ENCODE measurements around the gene CDKN2B-AS1.

Gene CDKN2B-AS1

DNA sequence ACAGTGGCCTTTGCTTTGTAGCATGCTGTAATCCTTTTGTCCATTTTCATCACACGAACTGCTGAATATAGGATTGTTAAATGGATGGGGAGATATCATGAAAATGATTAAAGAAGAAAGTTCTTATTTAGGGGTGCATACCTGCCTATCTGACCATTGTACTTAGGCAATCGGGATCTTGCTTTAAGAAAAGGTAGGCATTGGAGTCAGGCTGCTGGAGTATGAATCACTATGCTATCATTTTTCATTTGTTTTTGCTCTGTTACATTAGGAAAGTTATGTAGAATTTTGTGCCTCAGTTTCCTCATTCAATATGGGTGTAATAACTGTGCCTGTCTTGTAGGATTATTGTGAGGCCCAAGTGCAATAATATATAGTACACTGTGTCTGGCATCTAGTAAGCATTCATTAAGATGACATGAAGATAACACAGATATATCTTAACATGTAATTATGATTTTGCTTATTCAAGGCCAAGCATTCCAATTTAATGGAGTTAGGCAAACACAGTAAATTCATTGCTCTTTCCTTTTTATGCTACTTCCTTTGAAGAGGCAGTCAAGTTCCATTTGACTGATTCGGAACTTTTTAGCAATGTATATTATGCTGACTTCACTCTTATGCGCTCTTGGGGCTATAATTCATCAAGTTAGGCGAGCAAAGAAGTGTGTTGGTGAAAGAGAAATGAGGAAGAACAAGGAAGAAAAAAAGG, 124.4 kb downstream of the CDKN2B-AS1 start:
- DNase-seq (ENCODE audit: low spot score), result no peak

DNA sequence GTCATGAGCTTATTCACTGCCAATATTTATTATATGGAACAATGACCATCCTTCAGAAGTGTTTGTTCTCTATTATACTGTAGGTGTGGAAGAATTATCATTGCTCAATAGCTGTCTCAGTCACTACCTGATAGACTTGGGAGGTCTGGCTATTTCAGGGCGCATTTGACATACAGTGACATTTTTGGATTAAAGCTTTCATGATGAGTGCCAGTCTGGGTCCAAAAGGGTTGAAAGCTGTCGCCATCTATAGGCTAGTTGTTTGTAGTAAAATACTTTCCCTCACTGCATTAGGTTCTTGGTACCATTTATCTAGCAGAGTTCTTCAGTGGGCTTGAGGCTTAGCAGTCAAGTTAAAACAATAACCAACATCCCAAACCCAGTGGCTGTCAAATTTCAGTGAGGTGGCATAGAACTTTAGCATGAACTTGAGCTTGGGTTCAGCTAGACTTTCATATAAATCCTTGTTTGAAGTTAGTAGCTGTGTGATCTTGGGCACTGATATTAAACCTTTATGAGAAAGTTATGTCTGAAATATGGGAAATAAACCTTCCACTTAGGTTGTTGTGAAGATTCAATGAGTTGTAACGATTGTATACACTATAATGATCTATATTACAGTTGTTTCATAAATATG, 125.0 kb downstream of the CDKN2B-AS1 start:
- peak; percentile 12 for DNase-seq (ENCODE audit: low spot score)

DNA sequence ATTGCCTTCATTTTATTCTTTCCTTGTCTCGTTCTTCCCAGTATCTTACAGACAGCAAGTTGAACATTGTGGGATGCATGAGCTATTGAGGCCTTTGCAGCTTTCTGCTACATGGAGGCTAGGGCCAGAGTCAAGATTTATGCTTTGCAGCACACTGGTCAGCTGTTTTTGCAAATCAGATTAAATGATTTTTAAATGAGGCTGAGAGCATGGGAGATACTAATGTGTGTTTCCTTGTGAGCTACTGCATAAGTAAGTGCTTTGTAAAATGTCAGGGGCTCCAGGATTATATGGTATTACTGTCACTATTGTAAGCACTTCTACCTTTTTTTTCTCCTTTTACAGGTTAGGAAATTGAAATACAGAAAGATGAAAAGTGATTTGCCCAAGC, 125.6 kb downstream of the CDKN2B-AS1 start:
- DNase-seq (ENCODE audit: low spot score), result no peak

DNA sequence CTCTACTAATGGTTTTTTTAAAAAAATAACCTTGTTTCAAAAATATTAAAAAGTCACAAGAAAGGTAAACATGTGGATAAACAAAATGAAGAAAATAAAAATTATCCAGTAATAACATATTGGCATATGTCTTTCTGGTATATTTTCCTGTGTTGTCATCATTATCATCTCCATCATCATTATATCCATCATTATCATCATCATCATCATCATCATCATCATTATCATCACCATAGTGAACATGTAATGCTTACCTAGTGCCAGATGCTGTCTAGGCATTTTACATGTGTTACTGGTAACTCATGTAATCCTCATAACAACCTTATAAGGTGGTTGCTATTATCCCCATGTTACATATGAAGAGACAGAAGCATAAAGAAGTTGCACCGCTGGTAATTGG, 126.0 kb downstream of the CDKN2B-AS1 start:
- DNase-seq (ENCODE audit: low spot score), result no peak

DNA sequence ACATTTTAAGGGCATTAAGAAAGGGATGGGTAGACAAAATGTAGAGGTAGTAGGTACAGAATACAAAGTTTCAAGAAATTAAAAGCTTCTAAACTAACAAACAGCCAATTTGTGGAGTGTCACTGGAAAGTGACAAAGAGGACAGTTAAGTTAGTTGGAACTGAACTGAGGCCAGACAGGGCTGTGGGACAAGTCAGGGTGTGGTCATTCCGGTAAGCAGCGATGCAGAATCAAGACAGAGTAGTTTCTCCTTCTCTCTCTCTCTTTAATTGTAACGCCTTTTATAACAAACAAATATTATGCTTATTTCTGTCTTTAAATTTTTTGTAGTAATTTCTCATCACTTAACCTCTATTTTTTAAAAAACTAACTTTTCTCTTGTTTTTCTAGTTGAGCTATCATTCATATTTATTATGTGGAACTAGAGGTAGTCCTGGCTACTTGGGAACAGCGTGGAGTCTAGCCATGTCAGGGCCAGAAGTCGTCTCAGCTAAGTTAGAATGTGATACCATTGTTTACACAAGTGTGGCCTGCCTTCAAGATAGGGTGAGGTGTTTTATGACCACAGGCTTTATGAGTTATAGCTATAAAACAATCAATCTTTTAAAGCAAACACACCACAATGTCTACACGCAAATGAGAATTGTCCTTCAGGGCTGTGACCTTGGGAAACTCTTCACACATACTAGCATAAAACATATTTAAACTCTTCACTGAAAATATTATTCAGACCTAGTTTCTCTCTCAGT, 129.8 kb downstream of the CDKN2B-AS1 start:
- no peak for DNase-seq (ENCODE audit: low spot score)

DNA sequence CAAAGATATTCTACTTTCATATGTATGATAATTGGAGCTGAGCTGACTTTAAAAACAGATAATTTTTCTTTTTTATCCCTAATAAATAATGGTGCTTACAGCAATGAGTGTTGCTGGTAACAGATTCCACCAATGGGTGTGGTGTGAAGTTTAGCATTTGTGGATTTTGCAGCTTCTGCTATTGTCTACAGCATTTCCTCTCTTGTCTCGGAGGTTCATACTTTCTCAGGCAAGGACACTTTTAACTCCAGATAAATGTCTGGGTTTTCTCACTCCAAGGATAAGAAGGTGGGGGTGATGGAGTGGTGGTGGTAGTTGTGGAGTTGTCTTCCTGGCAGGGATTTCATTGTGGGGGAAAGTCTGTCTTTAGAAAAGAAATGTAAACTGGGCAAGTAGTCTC, 134.5 kb downstream of the CDKN2B-AS1 start:
- no peak for DNase-seq (ENCODE audit: low spot score)

DNA sequence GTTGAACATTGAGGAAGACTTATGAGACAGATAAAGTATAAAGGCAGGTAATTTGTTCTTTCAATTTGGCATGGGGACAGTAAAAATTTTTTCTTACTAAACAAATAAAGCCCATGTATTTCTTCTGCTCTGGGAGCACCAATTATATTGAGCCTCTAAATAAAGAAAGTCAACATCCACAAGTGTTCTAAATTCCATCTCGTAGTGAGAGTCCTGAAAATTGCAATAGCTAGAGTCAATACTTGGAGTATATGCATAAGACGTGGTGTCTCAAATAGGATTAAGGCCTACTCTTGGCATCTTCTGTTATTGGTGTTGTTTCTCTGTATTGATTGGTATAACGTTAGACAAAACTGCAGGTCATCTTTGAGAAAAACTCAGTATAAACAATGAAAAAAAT, 135.0 kb downstream of the CDKN2B-AS1 start:
- no peak for DNase-seq (ENCODE audit: low spot score)

DNA sequence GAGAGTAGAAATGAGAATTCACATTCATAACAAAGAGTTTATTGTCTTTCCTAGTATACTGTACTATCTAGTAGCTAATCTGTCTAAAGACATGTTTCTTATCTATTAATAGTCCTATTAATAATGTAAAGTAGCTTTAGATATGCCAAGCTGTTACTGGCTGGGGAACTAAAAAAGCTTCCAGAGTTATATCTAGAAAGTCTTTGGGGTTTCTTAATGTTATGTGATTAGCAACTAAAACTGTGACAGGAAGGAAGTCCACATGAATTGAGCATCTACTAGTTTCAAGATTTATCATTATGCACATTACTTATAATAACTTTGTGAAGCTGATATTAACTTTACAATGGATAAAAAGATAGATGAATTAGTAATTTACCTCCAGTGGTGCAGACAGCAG, 137.2 kb downstream of the CDKN2B-AS1 start:
- DNase-seq (ENCODE audit: low spot score), result no peak

DNA sequence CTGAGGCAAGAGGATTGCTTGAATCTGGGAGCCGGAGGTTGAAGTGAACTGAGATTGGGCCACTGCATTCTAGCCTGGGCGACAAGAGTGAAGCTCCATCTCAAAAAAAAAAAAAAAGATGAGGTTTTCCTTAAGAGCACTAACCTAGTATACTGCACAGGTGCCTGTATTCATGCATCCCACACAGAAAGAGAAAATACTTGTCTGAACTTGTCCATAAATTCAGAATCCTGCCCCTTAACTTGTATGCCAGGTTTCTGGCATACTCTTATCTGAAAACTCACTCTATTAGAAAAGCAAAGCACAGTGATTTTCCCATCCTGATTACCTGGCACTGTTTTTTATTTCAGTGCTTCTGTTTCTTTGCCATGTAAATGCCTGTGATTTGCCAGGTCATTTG, 139.8 kb downstream of the CDKN2B-AS1 start:
- no peak for DNase-seq (ENCODE audit: low spot score)

DNA sequence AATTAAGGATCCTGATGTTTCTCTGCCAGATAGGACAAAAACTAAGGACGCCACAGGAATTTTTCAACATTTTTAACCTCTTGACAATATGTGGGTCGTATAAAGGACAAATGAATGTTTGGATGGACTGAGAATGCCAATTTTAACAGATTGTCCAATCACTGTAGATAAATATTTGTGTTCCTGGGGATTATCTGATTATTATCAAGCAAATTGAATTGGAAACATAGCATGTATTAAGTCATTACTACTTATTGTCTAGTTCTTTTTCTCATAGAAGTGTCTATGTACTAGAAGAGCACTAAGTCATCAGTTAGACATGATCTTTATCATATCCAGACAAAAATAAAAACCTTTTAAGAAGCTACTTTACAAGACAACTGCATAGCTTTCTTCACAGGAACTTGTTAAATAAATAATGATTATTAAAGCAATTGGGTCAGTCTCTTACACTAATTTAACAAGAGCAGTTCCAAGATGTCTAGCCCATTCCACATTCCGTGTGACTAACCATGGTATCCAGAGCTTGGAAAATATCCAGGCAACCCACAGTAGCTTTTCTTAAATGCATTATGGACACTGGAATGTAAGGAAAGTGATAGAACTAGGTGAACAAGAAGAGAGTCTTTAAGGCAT, 142.0 kb downstream of the CDKN2B-AS1 start:
- no peak for DNase-seq (ENCODE audit: low spot score)

DNA sequence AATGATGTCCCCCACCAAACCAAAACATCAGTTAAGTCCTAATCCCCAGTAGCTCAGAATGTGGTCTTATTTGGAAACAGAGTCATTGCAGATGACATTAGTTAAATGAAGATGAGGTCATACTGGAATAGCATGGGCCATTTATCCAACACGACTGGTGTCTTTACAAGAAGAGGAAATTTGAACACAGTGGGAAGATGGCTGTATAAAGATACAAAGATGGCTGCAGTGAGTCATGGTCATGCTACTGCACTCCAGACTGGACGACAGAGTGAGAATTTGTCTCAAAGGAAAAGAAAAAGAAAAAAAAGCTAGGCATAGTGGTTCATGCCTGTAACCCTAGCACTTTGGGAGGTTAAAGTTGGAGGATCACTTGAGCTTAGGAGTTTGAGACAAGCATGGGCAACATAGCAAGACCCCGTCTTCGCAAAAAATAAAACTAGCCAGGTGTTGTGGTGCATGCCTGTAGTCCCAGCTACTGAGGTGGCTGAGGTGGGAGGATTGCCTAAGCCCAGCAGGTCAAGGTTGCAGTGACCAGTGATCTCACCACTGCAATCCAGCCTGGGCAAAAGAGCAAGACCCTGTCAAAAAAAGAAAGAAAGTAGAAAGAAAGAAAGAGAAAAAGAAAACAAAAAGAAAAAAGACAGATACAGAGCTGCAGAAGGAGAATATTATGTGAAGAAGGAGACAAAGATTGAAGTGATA, 144.5 kb downstream of the CDKN2B-AS1 start:
- DNase-seq (ENCODE audit: low spot score), result no peak

DNA sequence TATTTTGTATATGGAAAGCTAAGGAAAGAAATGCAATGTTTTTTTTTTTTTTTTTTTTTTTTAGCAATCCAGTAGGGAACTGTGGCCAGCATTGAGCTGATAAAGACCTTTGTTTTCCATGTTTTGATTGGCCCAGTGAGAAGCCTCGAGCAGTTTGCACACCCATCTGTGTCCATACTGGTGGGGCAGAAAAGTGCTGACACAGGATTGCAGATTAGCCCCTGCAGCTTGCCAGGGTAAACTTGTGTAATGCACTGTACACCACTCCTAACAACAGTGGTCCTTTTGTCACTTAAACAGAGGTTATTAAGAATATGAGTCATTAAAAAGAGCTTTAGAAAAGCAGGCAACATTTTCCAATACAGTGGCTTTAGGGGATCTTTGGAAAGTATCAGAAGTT, 147.3 kb downstream of the CDKN2B-AS1 start:
- DNase-seq (ENCODE audit: low spot score), result no peak

DNA sequence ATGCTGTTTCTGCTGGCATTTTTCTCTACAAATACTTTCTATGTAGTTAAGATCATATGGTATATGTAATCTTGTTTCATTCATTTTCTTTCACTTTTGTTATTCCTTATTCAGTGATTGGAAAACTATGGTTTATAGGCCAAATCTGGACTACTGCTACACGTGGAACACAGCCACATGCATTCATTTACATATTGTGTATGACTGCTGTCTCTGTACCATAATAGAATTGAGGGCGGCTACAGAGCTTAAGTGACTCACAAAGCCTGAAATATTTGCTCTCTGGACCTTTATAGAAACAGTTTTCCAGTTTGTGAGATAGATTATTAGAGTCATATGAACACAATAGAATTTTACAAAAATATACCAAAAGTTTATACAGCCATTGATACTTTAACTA, 148.1 kb downstream of the CDKN2B-AS1 start:
- DNase-seq (ENCODE audit: low spot score), result no peak

DNA sequence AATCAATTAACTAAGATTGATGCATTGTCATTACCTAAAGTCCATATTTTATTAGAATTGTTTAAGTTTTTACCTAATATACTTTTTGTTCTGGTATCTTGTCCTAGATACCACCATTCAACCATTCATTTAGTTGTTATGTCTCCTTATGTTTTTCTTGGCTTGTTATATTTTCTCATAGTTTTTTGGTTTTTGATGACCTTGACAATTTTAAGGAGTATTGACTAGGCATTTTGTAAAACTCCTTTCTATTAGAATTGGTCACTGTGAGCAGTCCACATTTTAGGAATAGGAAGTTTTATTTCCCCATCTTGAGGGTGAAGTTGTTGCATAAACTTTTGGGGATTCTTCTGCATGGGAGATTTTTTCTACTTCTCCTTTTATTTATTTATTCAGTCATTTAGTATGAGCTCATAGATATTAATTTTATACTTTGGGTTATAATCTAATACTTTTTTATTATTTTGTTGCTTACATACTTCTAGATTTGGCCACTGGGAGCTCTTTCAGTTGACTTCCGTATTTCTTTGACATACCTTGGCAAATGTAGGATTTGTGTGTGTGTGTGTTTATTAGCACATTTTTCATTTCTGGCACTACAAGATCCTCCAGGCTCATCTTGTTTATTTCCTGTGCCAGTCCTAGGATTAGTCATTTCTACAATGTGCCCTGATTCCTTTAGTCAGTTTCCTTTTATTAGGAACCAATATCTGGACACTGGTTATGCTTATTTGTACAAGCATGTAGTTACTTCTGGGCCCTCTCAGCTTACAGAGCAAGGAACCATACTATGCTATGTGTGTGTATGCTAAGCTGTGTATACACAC, 149.4 kb downstream of the CDKN2B-AS1 start:
- no peak for DNase-seq (ENCODE audit: low spot score)

DNA sequence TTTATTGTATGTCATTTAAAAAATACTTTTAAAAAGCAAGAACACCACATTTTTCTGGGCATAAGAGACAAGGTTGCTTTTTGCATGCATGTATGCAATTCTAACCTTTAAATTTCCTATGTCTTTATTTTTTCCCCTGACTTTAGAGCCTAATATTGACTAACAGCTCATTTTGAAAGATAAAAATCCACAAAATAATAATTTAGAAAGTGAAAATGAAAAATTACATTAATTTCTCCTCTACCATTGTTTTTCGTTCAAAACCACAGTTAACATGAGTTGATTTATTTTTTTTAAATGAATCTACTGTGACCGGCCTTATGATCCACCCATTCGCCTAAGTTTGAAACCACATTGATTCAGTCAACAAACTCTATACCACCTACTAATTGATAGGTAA, 152.0 kb downstream of the CDKN2B-AS1 start:
- no peak for DNase-seq (ENCODE audit: low spot score)

DNA sequence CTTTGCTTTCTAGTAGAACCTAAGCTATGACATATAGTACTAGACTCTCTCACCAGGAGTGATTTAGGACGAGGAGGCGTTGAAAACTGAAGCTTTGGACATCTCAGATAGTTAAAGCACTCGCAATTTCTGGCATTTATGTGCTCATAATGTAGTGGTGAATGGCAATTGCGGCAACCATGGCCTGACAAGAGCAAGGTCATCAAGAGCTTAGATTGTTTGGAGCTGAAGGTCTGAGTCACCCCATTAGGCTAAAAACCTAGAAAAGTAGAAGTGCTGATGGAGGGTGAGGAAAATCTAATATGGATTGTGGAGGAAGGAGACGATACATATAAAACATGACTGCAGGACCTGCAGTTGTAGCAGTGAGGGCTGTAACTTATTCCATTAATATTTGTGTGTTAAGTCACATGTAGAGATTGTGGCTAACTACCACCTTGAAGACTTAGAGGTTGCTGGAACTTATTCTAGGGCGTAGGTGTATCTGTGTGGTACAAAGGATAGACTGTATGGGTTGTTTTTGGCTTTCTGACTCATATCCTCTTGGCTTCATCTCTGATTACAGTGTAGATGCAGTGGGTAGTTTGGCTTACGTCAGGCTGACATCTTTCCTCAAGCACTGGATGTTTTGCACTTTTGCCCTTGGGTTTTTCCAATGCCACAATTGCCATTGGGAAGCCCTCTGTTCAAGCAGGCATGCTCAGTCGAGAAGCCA, 153.4 kb downstream of the CDKN2B-AS1 start:
- DNase-seq (ENCODE audit: low spot score), result no peak

DNA sequence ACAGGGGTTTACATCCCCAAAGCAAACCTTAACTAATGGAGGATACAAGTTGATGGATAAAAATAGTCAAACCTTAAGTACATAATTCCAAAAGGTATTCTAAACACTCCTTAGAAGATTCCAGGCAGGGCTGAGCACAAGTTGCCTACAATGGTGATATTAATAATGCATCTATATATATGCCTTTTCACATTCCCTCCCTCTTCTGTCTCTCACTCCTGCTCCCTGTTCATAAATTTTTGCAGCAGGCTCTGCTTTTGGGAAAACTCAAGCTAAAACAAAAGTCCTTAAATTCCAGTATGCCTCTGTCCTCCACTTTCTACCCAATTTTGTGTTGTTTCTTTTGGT, 153.9 kb downstream of the CDKN2B-AS1 start:
- no peak for DNase-seq (ENCODE audit: low spot score)

DNA sequence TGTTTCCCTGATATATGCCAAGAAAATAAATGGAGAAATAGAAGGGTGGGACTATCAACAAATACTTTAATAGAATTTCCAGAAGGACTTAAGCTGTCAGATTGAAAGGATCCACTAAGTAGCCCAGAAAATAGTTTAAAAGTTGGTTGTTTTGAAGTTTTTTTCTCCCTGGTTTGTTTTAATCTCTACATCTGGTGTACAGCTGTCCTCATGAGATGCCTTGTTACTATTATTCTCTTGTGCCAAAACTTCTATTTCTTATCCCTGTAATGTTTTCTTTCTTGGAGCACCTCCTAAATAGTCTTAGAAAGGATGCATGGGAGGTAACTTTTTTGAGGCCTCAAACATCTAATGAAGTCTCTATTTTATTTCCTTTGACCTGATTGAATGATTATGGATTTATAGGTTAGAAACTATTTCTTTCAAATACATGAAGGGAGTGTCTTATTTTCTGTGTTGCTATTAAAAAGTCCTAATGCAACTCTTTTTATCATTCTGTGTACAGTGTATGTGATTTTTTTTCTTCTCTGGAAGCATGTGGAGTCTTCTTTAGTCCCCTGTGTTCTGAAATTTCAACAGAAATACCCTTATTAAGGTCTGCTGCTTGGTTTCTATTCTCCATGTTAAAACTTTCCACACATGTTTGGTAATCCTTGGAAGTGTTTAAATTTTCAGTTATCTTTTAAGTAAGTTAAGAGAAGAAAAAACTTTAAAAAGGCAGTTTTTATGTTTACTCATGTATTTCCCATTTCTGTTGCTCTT, 154.5 kb downstream of the CDKN2B-AS1 start:
- DNase-seq (ENCODE audit: low spot score), result no peak

DNA sequence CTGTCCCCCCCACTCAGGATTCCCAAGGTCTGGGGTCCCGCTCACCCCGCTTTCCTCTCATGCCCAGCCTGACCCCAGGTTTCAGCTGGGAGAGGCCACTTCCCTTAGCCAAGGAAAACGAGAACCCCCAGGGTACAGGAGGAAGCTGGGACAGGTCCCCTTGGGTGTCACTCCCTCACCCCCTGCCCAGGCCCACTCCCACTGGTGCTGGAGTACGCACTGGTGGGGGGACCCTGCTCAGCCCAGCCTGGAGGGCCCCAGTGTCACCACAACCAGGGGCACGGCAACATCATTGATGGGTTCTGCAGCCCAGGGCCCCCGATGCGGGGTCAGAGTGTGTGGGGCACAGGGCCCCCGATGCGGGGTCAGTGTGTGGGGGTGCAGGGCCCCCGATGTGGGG, 159.5 kb downstream of the CDKN2B-AS1 start:
- no peak for DNase-seq (ENCODE audit: low spot score)

DNA sequence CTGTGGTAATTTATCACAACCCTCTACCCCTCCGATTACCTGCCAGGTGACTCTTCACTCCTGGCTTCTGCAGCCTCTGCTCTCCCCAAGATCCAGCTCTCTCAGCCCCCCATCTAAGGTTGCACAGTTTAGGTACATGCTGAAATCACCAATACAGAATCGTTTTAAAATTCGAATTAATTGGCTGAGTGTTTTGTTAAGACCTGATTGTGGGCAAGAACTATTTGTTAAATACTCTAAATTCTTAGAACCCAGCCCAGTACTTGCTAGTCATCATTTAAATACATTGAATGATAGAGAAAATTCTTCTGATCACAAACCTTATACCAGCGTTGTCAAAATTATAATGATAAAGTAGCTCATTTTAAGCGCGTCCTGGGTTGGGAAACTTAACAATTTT, 162.0 kb downstream of the CDKN2B-AS1 start:
- DNase-seq (ENCODE audit: low spot score), result no peak

Data from CD4-positive, alpha-beta T cell treated with Interleukin-6 at 100 ng/mL for 8 hours (primary cell).